K562 (cell line): ENCODE results near the gene C1orf56. TPM values are rescaled to one million over a fixed set of nuclear protein-coding genes. Genes with fewer than 3 reads are reported as not detected.

ENCODE experiments used
- BDP1 ChIP-seq: IDR thresholded peaks from 3 replicates; pipeline ENCODE4 v1.6.1; 2011; ENCODE audit not compliant: insufficient read length, insufficient read depth
- BRD9 ChIP-seq: fragments of 450-650 bp; IDR thresholded peaks from 2 replicates; pipeline ENCODE4 v1.6.1; 2018; ENCODE audit warnings: low read depth; ENCODE audit not compliant: partially characterized antibody
- CBFA2T2 ChIP-seq: fragments of 450-650 bp; conservative IDR thresholded peaks from 2 replicates; pipeline ENCODE4 v1.6.1; 2017; ENCODE audit warnings: mild to moderate bottlenecking
- DIDO1 ChIP-seq: fragments of 450-650 bp; IDR thresholded peaks from 2 replicates; pipeline ENCODE4 v1.6.1; 2016; ENCODE audit warnings: low read depth, missing biosample characterization, missing genetic modification characterization
- GABPA ChIP-seq: fragments of 200-800 bp; sonication (Bioruptor generic); conservative IDR thresholded peaks from 2 replicates; pipeline ENCODE4 v1.6.1; 2016; ENCODE audit warnings: low read depth, missing genetic modification characterization, missing compliant biosample characterization
- GTF2E2 ChIP-seq: fragments of 200-800 bp; sonication (Bioruptor generic); IDR thresholded peaks from 2 replicates; pipeline ENCODE4 v1.6.1; 2016; ENCODE audit warnings: missing genetic modification characterization, missing compliant biosample characterization
- KDM5B ChIP-seq: fragments of 200-600 bp; sonication (generic); IDR thresholded peaks from 2 replicates; pipeline ENCODE4 v1.6.1; 2012; ENCODE audit warnings: low read depth, mild to moderate bottlenecking, moderate library complexity, low read length, control low read depth, inconsistent platforms; ENCODE audit not compliant: insufficient replicate concordance
- MEIS2 ChIP-seq: fragments of 450-650 bp; IDR thresholded peaks from 2 replicates; pipeline ENCODE4 v1.6.1; 2014; ENCODE audit warnings: mild to moderate bottlenecking; ENCODE audit not compliant: partially characterized antibody
- MXI1 ChIP-seq: IDR thresholded peaks from 2 replicates; pipeline ENCODE4 v1.6.1; 2011; ENCODE audit warnings: low read depth, mild to moderate bottlenecking, improper control_type of control experiment, low read length
- NCOA1 ChIP-seq: fragments of 450-650 bp; IDR thresholded peaks from 2 replicates; pipeline ENCODE4 v1.6.1; 2016; ENCODE audit warnings: low read depth
- NR2F6 ChIP-seq: fragments of 450-650 bp; formaldehyde crosslinking; IDR thresholded peaks from 2 replicates; pipeline ENCODE4 v1.4.0; 2020; ENCODE audit warnings: mild to moderate bottlenecking
- NR3C1 ChIP-seq: sonication (generic); formaldehyde crosslinking; IDR thresholded peaks from 2 replicates; pipeline ENCODE4 v1.8.1; 2022; ENCODE audit warnings: missing genetic modification reagents
- PHB2 ChIP-seq: fragments of 450-650 bp; IDR thresholded peaks from 2 replicates; pipeline ENCODE4 v1.6.1; 2017; ENCODE audit warnings: low read depth
- PURB ChIP-seq: sonication (generic); formaldehyde crosslinking; IDR thresholded peaks from 2 replicates; pipeline ENCODE4 v1.9.0; 2021; ENCODE audit warnings: low read depth, mild to moderate bottlenecking, missing genetic modification reagents
- SAFB ChIP-seq: fragments of 200-400 bp; formaldehyde crosslinking; IDR thresholded peaks from 2 replicates; pipeline ENCODE4 v1.6.1; 2017; ENCODE audit warnings: low read depth, low read length, borderline replicate concordance
- TEAD1 ChIP-seq, 2 experiments: fragments of 450-650 bp in 1 of 2; sonication (generic) in 1 of 2; formaldehyde crosslinking; IDR thresholded peaks; 2 replicates each; pipeline versions ENCODE4 v1.4.0 to v1.8.0; 2020 to 2022; ENCODE audit warnings: mild to moderate bottlenecking in 2 of 2, missing genetic modification reagents in 1 of 2
- ZEB2 ChIP-seq: fragments of 450-650 bp; IDR thresholded peaks from 2 replicates; pipeline ENCODE4 v1.6.1; 2016
- ZNF124 ChIP-seq: sonication (generic); formaldehyde crosslinking; IDR thresholded peaks from 2 replicates; pipeline ENCODE4 v1.8.1; 2022; ENCODE audit warnings: missing genetic modification reagents
- ZNF212 ChIP-seq: fragments of 450-650 bp; formaldehyde crosslinking; IDR thresholded peaks from 2 replicates; pipeline ENCODE4 v1.4.0; 2020; ENCODE audit warnings: mild to moderate bottlenecking
- polyA plus RNA-seq, 8 experiments: library from polyadenylated mRNA; depleted of rRNA in 4 of 8; stranded (reverse) in 5 of 8; unstranded in 3 of 8; fragments of >200 nt; fragmentation: Nextera tagmentation in 2 of 8; fragmentation: Illumina TruSeq in 1 of 8; extraction: Ambion mirVana in 2 of 8; extraction: Trizol in 1 of 8; gene quantifications; 2 replicates each; pipeline versions ENCODE4 v1.2.1 to v1.2.3, GENCODE V29; 2011 to 2014; ENCODE audit warnings: inconsistent platforms in 1 of 8, missing spikeins in 1 of 8
- total RNA-seq, 7 experiments: library from RNA; depleted of rRNA in 6 of 7; stranded (reverse); fragments of >200 nt in 6 of 7; fragmentation: Illumina TruSeq in 2 of 7; extraction: Trizol in 2 of 7; gene quantifications; 2 replicates each; pipeline versions ENCODE4 v1.2.1 to v1.2.3, GENCODE V29; 2011 to 2021; ENCODE audit warnings: low replicate concordance in 1 of 7
- TF ChIP-seq, protein P1 (sequence below), 2 experiments: fragments of 450-650 bp; IDR thresholded peaks; 2 replicates each; pipeline ENCODE4 v1.6.1; 2016
- TF ChIP-seq, protein P2 (sequence below): sonication (generic); IDR thresholded peaks from 2 replicates; pipeline ENCODE4 v1.6.1; 2016
- TF ChIP-seq, protein P3 (sequence below): sonication (generic); formaldehyde crosslinking; IDR thresholded peaks from 2 replicates; pipeline ENCODE4 v1.4.0; 2020; ENCODE audit warnings: mild to moderate bottlenecking, missing genetic modification reagents
- TF ChIP-seq, protein P4 (sequence below): fragments of 250-450 bp; sonication (Bioruptor Pico); IDR thresholded peaks from 2 replicates; pipeline ENCODE4 v1.4.0; 2020; ENCODE audit warnings: mild to moderate bottlenecking
- TF ChIP-seq, protein P5 (sequence below): fragments of 250-450 bp; sonication (Bioruptor Pico); IDR thresholded peaks from 2 replicates; pipeline ENCODE4 v1.5.1; 2021; ENCODE audit warnings: mild to moderate bottlenecking

The C1orf56 gene
- total and polyA plus RNA-seq, 9 of the 15 experiments (the other 6 are each of a cell fraction or from before 2014, with no cell fraction given) = 0.18 to 15.7 (median 1.1) TPM

DNA sequence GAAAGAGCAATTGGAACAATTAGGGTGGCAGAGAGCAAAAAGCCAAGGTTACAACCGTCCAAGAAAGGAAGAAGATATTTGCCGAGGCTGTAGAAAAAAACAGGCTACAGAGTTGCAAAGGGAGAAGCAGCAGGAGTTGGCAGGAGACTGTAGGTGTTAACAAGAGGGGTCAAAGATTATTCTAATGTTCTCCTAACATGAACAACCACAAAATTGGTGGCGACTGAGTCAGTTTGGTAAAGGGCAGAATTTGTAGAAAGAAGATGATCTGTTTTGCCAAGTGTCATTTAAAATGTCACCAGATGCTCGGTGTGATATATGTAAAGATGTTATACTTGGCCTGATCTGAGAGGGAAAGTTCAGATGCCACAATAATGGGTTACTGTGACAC lies 39.7 kb upstream of the C1orf56 start (continued):
- TF ChIP-seq BDP1 (no peak), NR2F6 (CRISPR knock-in tag) (no peak), NCOA1 (no peak), BRD9 (peak; percentile 25), CBFA2T2 (no peak), SAFB (no peak), ZNF212 (CRISPR knock-in tag) (no peak), ZNF124 (CRISPR knock-in tag) (no peak), NR3C1 (CRISPR knock-in tag) (no peak), MXI1 (no peak), TEAD1 (CRISPR knock-in tag; IDR thresholded peaks at IDR 0.05) (0 out of 4 replicates have a peak, but pooled peaks have one; percentile 11 to 18), ZEB2 (peak; percentile 42; the same call in 1 of the 2 replicates), GABPA (tag) (no peak), PHB2 (no peak), DIDO1 (tag) (0 out of 2 replicates have a peak, but pooled peaks have one; percentile 28), PURB (CRISPR knock-in tag) (no peak), GTF2E2 (0 out of 2 replicates have a peak, but pooled peaks have one; percentile 5), MEIS2 (peak; percentile 39), KDM5B (no peak)
- TF ChIP-seq, protein P1, sequence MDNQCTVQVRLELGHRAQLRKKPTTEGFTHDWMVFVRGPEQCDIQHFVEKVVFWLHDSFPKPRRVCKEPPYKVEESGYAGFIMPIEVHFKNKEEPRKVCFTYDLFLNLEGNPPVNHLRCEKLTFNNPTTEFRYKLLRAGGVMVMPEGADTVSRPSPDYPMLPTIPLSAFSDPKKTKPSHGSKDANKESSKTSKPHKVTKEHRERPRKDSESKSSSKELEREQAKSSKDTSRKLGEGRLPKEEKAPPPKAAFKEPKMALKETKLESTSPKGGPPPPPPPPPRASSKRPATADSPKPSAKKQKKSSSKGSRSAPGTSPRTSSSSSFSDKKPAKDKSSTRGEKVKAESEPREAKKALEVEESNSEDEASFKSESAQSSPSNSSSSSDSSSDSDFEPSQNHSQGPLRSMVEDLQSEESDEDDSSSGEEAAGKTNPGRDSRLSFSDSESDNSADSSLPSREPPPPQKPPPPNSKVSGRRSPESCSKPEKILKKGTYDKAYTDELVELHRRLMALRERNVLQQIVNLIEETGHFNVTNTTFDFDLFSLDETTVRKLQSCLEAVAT (IDR thresholded peaks at IDR 0.05) = 0 out of 4 replicates have a peak, but pooled peaks of 1 of the 2 experiments have one; percentile 44
- TF ChIP-seq, protein P2, sequence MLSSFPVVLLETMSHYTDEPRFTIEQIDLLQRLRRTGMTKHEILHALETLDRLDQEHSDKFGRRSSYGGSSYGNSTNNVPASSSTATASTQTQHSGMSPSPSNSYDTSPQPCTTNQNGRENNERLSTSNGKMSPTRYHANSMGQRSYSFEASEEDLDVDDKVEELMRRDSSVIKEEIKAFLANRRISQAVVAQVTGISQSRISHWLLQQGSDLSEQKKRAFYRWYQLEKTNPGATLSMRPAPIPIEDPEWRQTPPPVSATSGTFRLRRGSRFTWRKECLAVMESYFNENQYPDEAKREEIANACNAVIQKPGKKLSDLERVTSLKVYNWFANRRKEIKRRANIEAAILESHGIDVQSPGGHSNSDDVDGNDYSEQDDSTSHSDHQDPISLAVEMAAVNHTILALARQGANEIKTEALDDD = no peak
- TF ChIP-seq, protein P3, sequence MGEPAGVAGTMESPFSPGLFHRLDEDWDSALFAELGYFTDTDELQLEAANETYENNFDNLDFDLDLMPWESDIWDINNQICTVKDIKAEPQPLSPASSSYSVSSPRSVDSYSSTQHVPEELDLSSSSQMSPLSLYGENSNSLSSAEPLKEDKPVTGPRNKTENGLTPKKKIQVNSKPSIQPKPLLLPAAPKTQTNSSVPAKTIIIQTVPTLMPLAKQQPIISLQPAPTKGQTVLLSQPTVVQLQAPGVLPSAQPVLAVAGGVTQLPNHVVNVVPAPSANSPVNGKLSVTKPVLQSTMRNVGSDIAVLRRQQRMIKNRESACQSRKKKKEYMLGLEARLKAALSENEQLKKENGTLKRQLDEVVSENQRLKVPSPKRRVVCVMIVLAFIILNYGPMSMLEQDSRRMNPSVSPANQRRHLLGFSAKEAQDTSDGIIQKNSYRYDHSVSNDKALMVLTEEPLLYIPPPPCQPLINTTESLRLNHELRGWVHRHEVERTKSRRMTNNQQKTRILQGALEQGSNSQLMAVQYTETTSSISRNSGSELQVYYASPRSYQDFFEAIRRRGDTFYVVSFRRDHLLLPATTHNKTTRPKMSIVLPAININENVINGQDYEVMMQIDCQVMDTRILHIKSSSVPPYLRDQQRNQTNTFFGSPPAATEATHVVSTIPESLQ (CRISPR knock-in tag) = no peak
- TF ChIP-seq, protein P4, sequence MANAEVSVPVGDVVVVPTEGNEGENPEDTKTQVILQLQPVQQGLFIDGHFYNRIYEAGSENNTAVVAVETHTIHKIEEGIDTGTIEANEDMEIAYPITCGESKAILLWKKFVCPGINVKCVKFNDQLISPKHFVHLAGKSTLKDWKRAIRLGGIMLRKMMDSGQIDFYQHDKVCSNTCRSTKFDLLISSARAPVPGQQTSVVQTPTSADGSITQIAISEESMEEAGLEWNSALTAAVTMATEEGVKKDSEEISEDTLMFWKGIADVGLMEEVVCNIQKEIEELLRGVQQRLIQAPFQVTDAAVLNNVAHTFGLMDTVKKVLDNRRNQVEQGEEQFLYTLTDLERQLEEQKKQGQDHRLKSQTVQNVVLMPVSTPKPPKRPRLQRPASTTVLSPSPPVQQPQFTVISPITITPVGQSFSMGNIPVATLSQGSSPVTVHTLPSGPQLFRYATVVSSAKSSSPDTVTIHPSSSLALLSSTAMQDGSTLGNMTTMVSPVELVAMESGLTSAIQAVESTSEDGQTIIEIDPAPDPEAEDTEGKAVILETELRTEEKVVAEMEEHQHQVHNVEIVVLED = no peak
- TF ChIP-seq, protein P5, sequence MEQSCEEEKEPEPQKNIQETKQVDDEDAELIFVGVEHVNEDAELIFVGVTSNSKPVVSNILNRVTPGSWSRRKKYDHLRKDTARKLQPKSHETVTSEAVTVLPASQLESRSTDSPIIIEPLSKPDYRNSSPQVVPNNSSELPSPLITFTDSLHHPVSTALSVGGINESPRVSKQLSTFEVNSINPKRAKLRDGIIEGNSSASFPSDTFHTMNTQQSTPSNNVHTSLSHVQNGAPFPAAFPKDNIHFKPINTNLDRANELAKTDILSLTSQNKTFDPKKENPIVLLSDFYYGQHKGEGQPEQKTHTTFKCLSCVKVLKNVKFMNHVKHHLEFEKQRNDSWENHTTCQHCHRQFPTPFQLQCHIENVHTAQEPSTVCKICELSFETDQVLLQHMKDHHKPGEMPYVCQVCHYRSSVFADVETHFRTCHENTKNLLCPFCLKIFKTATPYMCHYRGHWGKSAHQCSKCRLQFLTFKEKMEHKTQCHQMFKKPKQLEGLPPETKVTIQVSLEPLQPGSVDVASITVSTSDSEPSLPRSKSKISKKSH (CRISPR knock-in tag) = no peak
